HG03097 (cell line): ENCODE data around the gene TENT5D.
"Not testable (repeated sequence)": the region's sequence is repeated elsewhere in the genome, so short reads cannot be mapped to it uniquely, and the experiment has no call there.

ENCODE experiments used
- ATAC-seq: cut with Tn5 transposase; IDR thresholded peaks from one replicate; pipeline ENCODE4 v1.9.1; 2021; ENCODE audit not compliant: unreplicated experiment, low FRiP score

Gene TENT5D

DNA sequence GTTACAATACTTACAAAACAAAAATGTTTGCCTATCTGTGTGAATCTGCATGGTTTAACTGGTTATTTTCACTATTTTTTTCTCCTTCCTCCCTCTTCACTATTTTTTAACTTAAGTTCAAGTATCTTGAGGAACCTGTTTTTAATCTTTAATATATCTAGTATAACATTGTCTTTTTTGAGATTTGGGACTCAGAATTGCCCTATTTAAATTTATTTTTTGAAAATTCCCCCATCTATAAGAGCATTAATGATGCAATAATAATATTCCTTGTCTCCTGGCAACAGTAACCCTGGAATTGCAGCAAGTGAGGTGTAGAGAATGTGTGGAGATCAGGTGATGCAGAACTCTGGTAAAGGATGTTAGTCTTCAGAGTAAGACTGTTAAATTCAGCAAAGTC, at the start of gene TENT5D:
Gene TENT5D, plus strand, starts transcription at position 301 of the 400 bp plus-strand sequence. CDS start 22,093 bp downstream, outside the sequence.
- ATAC-seq = no peak

- not testable (repeated sequence) for ATAC-seq
Observed at GRCh38 chrX:80385651-80386050, 34.6 kb upstream of the TENT5D start.

DNA sequence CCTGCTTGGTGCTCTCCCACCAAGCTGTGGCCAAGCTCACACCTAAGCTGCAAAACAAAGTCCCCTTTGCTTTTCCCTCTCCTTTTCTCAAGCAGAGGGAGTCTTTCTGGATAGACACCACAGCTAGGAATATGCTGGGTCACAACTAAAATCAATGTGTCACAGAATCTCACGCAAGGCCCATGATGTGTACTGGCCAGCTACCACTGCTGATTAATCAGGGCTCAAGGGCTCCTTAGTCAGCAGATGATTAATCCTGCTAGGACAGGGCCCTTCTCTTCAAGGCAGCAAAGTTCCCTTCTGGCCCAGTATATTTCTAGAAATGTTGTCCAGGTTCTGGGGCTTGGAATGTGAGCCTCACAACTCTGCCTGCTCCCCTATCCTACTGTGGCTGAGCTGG, 32.0 kb upstream of the TENT5D start:
- ATAC-seq = no peak

DNA sequence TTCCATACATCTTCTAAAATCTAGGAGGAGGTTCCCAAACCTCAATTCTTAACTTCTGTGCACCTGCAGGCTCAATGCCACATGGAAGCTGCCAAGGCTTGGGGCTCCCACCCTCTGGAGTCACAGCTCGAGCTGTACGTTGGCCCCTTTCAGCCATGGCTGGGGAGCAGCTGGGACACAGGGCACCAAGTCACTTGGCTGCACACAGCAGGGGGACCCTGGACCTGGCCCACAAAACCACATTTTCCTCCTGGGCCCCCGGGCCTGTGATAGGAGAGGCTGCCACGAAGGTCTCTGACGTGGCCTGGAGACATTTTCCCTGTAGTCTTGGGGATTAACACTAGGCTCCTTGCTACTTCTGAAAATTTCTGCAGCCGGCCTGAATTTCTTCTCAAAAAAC, 8.2 kb upstream of the TENT5D start:
- no peak for ATAC-seq

- no peak for ATAC-seq
Observed at GRCh38 chrX:80423000-80423399, 2.8 kb downstream of the TENT5D start.

DNA sequence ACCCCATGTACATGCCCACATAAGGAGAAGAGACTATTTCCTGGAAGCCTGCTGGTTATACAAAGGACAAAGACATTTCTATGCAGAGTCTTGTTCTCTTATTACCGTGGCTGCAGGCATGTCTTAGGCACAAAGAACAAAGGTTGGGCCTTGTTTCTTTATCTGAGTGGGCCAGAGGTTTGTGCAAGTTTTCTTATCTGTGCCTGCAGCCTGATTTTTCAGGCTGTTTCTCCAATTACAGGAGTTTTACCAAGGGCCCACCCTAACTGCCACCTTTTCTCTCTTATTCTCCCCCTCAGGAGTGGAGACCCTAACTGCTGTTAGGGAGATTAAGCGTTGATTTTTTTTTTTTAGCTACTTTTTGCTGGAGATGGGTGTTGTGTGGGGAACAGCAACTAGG, 3.5 kb downstream of the TENT5D start:
- no peak for ATAC-seq

- ATAC-seq = no peak
Observed at GRCh38 chrX:80430826-80431504, 10.7 kb downstream of the TENT5D start.

DNA sequence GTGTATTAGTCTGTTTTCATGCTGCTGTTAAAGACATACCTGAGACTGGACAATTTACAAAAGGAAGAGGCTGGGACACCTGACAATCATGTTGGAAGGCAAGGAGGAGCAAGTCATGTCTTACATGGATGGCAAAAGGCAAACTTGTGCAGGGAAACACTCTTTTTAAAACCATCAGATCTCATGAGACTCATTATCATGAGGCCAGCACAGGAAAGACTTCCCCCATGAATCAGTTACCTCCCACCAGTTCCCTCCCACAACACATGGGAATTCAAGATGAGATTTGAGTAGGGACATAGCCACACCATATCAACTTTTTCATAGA, 11.2 kb downstream of the TENT5D start:
- ATAC-seq = no peak

DNA sequence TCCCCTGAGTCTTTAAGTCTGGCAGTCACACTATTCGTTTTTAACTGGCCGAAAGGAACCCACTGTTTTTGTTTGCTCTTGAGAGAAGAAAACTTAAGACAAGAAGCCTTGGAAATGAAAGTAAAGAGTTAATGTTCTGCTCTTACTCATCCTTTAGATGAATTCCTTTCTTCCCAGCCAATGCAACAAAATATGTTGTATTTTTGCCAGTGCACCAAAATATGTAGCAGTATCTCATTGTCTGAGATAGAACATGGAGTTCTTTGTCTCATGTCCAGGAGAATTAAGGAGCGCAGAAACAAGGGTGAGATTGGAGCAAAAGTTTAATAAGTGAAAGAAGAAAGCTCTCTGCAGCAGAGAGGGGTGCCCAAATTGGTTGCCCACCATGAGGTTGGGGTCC, 12.2 kb downstream of the TENT5D start:
- no peak for ATAC-seq

GRCh38 chrX:80432863-80433262, 12.6 kb downstream of the TENT5D start:
- ATAC-seq = no peak

- not testable (repeated sequence) for ATAC-seq
Observed at GRCh38 chrX:80468166-80468565, 47.9 kb downstream of the TENT5D start.

GRCh38 chrX:80471582-80471981, 51.3 kb downstream of the TENT5D start:
- no peak for ATAC-seq

GRCh38 chrX:80485543-80485942, 65.3 kb downstream of the TENT5D start:
- ATAC-seq = no peak

GRCh38 chrX:80486299-80486698, 66.1 kb downstream of the TENT5D start:
- ATAC-seq = no peak

GRCh38 chrX:80489166-80489565, 68.9 kb downstream of the TENT5D start:
- no peak for ATAC-seq
